HG03139 (cell line): ENCODE data around the gene VWA1.
"Not testable (repeated sequence)": the region's sequence is repeated elsewhere in the genome, so short reads cannot be mapped to it uniquely, and the experiment has no call there.

Source experiments
- ATAC-seq: cut with Tn5 transposase; IDR thresholded peaks from one replicate; pipeline ENCODE4 v1.9.1; 2021; ENCODE audit not compliant: unreplicated experiment

The VWA1 gene

DNA sequence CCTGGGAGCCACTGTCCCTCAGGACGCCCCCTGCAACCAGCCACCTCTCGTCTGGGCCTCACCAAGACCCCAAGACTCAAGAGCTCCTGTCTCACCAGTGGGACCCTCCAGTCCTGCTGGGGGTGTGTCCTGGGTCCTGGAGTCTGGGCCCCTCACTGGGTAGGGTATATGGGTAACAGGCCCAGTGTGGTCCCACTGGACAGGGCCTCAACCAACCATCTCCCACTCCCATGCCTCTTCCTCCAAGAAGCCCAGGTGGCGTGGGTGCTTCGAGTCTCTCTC, 725 bp upstream of the VWA1 start:
- ATAC-seq = no peak

DNA sequence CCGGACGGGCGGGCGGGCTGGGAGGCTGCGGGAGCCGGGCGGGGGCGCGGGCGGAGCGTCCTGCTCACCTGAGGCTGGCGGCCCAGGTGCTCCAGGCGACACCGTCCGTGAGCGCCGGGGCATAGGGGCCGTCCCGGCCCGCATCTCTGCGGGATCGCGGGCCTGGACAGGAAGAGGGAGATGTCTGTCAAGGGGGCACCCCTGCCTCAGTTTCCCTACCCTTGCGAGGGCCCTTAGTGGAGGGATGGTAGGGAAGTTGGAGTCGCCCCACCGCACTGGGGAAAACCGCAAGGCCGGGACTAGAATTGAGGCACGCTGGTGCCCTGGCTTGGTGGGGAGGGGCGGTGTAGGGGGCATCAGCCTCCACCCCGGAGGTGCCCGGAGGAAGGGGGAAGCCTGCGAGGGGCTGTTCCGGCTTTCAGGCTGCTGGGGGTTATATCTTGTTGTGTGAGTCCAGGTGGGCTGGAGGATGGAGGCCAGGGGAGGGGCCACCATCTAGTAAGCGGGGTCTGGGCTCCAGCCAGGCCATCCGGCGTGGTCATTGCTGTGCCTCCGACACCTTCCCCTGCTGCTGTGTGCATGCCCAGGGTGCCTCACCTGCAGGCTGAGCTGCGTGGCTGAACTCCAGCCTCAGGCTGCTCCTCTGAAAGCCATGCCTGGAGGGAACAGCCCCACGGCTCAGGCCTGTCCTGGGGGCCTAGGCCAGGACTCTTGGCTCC, 580 bp downstream of the VWA1 start:
- ATAC-seq = no peak

DNA sequence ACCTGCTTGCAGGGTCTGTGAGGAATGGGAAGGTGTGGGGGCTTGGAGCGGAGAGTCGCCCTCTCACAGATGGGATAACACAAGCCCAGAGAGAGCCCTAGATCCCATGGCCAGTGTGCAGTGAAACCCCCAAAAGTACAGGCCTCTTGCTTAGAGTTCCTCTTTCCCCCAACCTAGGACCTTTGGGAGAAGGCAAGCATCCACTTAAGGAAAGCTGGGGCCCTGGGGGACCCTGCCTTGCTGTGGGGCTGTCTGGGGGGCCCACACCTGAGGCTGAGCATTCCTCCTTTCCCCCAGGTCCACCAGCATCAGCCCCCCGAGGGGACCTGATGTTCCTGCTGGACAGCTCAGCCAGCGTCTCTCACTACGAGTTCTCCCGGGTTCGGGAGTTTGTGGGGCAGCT, 1.1 kb downstream of the VWA1 start:
- ATAC-seq = no peak

DNA sequence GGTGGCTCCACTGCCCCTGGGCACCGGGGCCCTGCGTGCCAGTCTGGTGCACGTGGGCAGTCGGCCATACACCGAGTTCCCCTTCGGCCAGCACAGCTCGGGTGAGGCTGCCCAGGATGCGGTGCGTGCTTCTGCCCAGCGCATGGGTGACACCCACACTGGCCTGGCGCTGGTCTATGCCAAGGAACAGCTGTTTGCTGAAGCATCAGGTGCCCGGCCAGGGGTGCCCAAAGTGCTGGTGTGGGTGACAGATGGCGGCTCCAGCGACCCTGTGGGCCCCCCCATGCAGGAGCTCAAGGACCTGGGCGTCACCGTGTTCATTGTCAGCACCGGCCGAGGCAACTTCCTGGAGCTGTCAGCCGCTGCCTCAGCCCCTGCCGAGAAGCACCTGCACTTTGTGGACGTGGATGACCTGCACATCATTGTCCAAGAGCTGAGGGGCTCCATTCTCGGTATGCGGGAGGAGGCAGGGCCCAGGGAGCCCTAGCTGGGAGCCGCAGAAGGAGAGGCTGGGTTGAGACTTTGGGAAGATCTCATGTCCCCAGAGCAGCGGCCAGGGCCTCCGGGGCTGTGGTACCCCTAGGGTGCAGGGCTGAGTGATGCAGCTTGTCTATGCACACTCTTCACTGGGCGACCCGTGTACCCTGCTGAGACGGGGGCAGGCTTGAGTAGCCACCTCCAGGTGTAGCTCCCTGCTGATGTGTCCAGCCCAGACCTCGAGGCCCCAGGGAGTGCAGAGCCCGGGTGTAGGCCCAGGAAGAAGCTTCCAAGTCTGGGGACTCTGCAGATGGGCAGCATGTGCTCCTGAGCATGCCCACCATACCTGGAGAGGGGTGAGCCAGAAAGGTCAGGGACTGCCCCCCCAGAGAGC, 1.8 kb downstream of the VWA1 start:
- ATAC-seq = no peak

DNA sequence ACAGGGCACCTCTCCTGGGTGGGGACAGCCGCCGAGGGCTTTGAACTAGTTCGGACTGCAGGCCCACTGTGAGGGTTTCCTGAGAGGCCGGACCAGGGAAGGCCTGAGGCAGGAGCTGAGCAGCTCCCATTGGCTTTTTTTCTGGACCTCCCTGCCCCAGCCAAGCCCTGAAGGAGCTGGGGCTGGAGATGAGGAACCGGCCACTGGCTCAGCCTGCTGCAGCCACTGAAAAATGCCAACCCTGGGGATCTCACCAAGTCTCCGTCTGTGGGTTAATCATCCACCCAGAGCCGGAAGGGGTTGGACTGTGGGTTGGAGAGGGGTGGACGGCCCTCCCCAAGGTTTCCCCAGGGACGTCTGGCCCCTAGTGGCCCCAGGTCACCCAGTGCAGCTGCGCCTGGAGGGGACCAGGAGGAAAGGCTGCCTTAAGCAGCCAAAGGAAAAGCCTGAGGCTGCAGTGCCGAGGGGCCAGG, 2.5 kb downstream of the VWA1 start:
- ATAC-seq = no peak

DNA sequence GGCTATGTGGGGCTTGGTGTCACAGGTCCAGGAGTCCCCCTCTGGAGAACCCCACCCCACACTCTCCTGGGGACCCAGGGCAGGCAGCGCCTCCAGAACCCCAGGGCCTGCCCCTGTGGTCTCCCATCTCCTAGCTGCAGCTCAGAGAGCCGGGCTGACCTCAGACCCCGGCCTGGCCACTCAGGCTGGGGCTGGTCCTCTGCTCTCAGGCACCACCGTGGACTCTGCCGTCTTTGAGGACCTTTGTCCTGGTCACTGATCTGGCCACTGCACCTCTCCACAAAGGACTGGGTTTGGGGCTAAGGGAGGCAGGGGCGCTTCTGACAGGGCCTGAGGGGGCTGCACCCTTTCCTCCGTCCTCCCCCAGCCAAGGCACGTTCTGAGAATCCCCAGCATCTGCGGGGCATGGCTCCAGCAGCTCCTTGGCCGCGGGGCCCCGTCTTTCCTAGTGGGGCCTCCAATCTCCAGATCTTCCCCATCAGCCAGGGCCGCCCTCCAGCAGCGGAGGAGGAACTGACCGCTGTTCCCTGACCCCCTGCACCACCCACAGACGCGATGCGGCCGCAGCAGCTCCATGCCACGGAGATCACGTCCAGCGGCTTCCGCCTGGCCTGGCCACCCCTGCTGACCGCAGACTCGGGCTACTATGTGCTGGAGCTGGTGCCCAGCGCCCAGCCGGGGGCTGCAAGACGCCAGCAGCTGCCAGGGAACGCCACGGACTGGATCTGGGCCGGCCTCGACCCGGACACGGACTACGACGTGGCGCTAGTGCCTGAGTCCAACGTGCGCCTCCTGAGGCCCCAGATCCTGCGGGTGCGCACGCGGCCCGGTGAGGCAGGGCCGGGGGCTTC, 3.3 kb downstream of the VWA1 start:
- ATAC-seq = no peak

DNA sequence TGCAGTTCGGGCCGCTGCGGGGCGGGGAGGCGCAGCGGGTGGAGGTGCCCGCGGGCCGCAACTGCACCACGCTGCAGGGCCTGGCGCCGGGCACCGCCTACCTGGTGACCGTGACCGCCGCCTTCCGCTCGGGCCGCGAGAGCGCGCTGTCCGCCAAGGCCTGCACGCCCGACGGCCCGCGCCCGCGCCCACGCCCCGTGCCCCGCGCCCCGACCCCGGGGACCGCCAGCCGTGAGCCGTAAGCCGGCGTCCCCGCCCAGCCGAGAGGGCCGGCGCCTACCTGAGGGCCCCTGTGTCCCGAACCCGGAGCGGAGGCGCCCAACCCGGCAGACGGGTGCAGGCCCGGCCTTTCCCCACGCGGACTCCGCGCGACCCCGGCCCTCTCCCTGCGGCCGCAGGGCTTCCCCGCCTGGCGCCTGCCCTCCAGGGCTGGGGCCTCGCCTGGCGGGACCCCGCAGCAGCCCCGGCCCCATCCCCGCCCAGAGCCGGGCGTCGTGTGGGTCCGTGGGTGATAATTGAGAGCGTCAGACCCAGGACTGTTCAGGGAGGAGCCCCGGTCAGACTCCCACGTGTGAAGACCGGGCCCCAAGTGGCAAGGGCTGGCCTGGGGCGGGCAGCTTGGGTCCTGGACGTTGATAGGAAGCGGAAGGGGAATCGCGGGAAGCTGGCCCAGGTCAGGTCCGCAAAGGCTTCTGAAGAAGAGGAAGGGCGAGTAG, 4.2 kb downstream of the VWA1 start:
- ATAC-seq = no peak

DNA sequence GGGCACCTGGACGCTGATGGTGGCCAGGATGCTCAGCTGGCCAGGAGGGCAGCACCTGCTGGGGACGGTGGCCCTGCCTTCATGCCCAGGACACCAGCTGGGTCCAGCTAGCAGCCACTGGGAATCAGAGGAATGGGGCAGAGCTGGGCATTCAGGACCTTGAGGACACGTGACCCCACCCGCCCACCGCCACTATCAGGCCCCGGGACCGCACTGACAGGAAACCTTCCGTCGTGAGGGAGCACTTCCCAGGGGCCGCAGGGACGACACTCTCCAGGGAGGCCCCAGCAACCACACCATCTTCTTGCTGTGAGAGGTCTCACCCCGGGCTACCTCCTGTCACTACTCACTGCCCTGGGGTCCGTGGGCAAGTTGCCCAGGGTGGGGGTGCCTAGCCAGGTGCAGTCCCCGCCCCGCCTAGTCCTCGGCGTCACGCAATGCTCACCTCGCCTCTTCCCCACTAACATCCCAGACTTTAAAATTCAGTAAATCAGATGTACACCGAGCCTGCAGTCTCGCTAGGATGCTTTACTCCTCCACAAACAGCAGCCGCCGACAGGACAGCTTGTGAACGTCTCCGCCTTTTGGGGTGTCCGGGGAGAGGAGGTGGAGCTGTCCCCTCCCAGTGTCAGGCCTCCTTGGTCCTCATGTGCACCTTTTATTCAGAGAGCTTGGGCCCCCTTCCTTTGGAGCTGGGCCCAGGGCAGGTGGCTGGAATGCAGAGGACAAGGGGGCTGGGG, 4.9 kb downstream of the VWA1 start:
- ATAC-seq = no peak

DNA sequence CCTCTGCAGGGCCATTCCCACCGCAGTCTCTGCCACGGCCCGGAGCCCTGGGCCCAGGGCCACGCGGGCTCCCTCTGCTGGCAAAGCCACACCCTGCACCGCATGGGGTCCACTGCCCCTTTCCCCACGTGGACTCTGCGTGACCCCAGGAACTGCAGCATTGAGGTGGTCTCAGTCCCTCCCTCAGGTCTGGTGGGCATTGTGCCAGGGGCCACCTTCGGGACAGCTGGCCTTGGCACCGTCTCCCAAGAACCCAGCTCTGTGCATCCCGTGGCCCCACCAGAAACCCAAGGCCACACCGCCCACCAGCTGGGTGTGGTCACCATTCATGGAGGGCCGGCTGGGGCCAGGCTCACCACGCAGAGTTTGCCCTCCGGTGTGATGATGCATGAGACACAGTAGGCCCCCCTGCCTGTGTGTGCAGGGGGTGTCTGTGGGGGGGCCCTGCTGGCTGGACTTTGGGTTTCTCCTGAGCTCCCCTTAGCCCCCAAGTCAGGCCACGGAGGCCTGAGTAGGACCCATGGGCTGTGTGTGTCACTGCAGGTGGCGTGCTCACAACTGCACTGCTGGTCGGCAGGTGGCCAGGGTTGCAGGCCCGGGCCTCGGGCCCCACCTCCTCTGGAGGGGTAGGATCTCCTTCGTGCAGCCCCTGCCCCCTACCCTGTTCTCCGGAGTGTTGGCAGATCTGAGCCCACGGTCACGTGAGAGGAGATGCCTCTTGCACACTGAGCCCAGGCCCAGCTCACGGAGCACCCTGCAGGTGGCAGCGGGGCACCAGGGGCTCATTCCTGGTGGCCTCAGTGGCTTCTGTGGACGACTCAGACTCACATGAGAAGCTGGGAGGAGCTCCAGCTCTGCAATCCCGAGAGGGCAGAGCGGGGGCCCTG, 5.8 kb downstream of the VWA1 start:
- no peak for ATAC-seq

DNA sequence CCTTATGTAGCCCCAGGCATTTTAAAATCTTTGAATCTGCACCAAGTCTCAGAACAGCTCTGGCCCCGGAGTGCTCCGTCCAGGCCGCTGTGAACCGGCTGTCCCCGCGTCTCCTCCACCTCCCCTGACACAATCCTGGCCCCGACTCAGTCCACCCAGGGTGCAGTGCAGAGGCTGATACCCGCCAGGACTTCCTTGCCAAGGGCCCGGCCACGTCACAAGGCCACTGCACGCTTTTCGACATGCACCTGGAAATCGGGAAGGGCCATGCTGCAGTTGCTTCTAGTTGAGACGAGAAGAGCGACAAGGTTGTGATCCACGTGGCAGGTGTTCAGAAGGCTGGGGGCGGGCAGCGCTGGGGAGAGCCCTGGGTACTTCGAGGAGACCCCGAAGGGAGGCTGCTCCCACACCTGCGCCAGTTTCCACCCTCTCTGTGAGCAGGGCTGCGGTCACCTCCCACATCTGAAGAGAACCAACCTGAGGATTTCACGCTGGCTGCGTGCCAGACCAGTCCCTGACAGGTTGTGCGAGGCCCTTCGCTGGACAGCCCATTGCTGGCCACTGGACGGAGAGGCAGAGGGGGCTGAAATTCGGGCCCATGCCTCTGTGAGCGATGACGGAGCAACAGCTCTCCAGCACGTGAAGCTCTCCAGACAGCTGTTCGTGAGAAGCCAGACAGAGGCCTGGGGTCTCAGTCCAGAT, 6.7 kb downstream of the VWA1 start:
- ATAC-seq = no peak

DNA sequence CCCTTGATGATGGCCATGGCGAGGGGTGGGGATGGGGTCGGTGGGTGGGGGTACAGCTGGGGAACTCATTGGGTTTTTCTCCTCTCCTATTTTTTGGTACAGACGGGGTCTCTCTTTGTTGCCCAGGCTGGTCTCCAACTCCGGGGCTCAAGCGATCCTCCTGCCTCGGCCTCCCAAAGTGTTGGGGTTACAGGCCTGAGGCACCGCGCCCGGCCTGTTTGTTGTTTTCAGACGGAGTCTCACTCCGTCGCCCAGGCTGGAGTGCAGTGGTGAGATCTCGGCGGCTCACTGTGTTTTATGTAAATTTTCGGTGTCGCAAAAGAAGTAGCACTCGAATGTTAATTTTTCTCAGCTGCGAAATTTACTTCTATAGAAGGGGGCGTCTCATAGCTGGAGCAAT, 11.1 kb downstream of the VWA1 start:
- ATAC-seq = not testable (repeated sequence)

DNA sequence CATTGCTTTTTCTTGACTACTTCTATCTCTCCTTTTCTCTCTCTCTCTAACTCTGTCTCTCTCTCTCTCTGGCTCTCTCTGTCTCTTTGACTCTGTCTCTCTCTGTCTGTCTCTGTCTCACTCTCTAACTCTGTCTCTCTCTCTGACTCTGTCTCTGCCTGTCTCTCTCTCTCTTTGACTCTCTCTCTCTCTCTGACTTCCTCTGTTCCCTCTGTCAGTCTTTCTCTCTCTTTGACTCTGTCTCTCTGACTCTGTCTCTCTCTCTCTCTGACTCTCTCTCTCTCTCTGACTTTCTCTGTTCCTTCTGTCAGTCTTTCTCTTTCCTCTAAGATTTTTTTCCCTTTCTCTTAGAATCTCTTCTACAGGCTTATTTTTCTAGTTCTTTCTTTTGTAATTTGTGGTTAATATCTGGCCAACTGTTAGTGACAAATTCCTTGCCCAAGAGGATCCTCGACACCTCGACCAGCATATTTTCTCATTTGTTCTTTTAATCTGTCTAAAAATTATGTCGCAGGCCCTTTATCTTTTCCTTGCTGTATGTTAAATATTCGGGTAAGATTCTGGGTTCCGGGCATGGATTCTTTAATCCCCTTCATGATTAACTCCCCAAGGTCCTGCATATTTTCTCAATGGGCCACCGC, 13.7 kb downstream of the VWA1 start, which contains the start of gene ATAD3C:
ATAD3C (plus strand) TSS at position 591 of the 641 bp plus-strand sequence. CDS start 995 bp downstream, outside the sequence.
- ATAC-seq = no peak

DNA sequence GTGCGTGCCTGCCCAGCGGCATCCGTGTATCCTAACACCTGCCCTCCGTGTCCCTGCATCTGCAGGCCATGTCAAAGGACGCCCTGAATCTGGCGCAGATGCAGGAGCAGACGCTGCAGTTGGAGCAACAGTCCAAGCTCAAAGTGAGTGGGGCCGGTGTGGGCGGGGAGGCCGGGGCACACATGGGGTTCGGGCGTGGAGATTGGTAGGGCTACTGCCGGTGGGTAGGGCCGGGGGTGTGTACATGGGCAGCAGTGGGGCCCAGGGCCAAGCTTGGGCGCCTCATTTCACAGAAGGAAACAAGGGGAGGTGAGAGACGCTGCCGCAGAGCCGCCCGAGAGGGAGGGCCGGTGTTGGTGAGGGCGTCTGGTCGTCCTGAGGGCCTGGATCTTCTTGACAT, 15.1 kb downstream of the VWA1 start:
- not testable (repeated sequence) for ATAC-seq

DNA sequence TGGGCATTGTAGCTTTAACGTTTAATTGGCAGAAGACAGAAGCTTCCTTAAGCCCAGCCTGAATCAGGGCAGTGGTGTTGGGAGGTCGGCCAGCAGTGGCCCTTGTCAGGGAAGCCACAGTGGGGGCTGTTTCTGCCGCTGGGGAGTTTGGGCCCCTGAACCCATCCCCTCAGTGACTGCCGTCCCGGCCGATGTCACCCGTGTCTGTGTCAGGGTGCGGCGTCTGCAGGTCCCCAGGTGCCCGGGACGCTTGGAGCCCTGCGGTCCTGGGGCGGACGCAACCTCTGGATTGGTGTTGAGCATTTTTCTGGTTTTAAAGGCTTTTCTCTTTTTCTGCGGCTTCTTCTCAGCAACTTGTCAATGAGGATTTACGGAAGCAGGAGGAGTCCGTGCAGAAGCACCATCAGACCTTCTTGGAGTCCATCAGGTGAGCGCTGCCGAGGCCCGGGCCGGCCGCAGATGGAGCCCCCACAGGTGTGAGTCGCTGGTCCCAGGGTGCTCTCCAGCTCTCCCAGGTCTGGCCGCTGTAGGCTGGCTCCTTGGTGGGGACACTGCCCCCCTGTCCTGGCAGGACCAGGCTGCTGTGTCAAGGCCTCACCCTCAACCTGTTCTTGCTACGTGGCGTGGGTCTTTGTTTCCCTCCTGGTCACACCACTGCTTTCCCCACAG, 16.3 kb downstream of the VWA1 start:
- ATAC-seq = no peak

DNA sequence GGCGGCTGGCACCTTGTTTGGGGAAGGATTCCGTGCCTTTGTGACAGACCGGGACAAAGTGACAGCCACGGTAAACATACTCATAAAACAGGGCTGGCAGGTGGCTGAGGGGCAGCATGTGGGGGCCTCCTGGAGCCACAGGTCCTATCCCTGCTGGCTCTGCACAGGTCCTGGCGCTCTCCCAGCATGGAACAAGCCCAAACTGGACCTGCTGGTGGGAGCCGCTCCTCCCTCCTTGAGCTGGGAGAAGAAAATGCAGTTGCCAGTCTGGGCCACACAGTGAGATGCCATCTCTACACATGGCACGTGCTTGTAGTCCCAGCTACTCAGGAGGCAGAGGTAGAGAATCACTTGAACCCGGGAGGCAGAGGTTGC, 16.9 kb downstream of the VWA1 start:
- not testable (repeated sequence) for ATAC-seq

DNA sequence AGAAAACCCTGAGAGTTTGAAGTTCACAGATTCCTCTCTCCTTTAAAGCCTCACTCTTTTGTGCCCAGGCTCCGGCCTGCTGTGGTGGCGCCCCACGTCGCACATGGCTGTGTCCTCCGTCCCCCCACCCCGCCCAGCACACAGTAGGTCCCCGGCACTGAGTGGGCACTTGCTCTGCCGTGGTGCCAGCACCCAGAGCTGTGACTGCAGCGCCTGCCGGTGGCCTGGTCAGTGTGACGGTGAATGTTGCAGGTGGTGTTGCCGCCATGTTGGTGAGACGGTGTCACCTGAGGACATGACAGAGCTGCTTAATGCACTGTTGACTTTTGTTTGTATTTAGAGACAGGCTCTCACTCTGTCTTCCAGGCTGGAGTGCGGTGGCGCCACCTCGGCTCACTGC, 17.4 kb downstream of the VWA1 start:
- ATAC-seq = no peak

DNA sequence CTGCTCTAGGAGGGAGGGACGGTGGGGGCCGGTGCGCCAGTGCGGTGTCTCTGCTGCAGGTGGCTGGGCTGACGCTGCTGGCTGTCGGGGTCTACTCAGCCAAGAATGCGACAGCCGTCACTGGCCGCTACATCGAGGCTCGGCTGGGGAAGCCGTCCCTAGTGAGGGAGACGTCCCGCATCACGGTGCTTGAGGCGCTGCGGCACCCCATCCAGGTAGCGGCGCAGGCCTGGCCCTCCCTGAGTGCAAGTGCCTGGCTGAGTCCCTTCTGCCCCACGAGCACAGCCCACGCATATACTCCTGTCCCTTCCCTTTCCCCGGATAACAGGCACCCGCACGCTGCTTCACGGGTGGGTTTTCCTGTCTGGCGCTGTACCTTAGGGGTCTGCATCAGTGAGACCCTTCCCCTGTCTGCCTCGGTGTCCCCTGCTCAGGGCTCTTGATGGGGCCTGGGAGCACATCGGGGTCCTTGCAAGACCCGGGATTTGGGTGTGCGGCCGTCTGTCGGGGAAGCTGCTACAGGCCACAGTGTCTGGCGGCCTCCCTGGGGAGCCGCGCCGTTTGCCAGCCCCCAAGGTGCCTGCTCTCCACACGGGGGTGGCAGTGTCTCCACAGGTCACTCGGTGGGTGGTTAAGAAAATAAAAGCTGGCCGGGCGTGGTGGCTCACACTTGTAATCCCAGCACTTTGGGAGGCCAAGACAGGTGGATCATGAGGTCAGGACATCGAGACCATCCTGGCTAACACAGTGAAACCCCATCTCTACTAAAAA, 19.0 kb downstream of the VWA1 start:
- not testable (repeated sequence) for ATAC-seq
